GM12878 (cell line): Measurements from ENCODE around the gene FGR. TPM values are rescaled to one million over a fixed set of nuclear protein-coding genes. Genes with fewer than 3 reads are reported as not detected.

Experiments
- ATF7 ChIP-seq: fragments of 450-650 bp; IDR thresholded peaks from 2 replicates; pipeline ENCODE4 v1.6.1; 2016; ENCODE audit warnings: low read depth, mild to moderate bottlenecking
- BCLAF1 ChIP-seq: fragments of 450-650 bp; IDR thresholded peaks from 2 replicates; pipeline ENCODE4 v1.6.1; 2017; ENCODE audit warnings: antibody characterized with exemption, mild to moderate bottlenecking, moderate library complexity
- BHLHE40 ChIP-seq, 2 experiments: fragments of 450-650 bp in 1 of 2; IDR thresholded peaks; 2 replicates each; pipeline ENCODE4 v1.6.1; 2011 to 2017; ENCODE audit warnings: low read depth in 2 of 2, borderline replicate concordance in 1 of 2, improper control_type of control experiment in 1 of 2, low read length in 1 of 2, mild to moderate bottlenecking in 1 of 2
- CBFB ChIP-seq: IDR thresholded peaks from 2 replicates; pipeline ENCODE4 v1.6.1; 2016; ENCODE audit warnings: antibody characterized with exemption, low read depth
- EP300 ChIP-seq, 2 experiments: fragments of 150-350 bp in 1 of 2; IDR thresholded peaks; 2 replicates each; pipeline ENCODE4 v1.6.1; 2011 to 2012; ENCODE audit warnings: low read depth in 2 of 2, low read length in 2 of 2, borderline replicate concordance in 1 of 2, improper control_type of control experiment in 1 of 2, inconsistent platforms in 1 of 2; ENCODE audit not compliant: control insufficient read depth in 1 of 2
- HDAC2 ChIP-seq: fragments of 200-600 bp; sonication (generic); IDR thresholded peaks from 2 replicates; pipeline ENCODE4 v1.6.1; 2017
- KLF5 ChIP-seq: fragments of 450-650 bp; IDR thresholded peaks from 2 replicates; pipeline ENCODE4 v1.6.1; 2014; ENCODE audit warnings: mild to moderate bottlenecking; ENCODE audit not compliant: partially characterized antibody
- NFIC ChIP-seq: IDR thresholded peaks from 2 replicates; pipeline ENCODE4 v1.6.1; 2012; ENCODE audit warnings: low read depth, mild to moderate bottlenecking, inconsistent platforms, low read length, moderate library complexity
- NFXL1 ChIP-seq: fragments of 450-650 bp; IDR thresholded peaks from 2 replicates; pipeline ENCODE4 v1.6.1; 2017; ENCODE audit warnings: antibody characterized with exemption, mild to moderate bottlenecking, borderline replicate concordance
- PML ChIP-seq: IDR thresholded peaks from 2 replicates; pipeline ENCODE4 v1.6.1; 2012; ENCODE audit warnings: low read length, inconsistent platforms
- RUNX3 ChIP-seq: IDR thresholded peaks from 2 replicates; pipeline ENCODE4 v1.6.1; 2012; ENCODE audit warnings: low read length, inconsistent platforms
- TCF12 ChIP-seq: IDR thresholded peaks from 2 replicates; pipeline ENCODE4 v1.6.1; 2011; ENCODE audit warnings: low read depth, mild to moderate bottlenecking, low read length
- ZBTB40 ChIP-seq: fragments of 450-650 bp; IDR thresholded peaks from 2 replicates; pipeline ENCODE4 v1.6.1; 2016; ENCODE audit warnings: mild to moderate bottlenecking, moderate library complexity, borderline replicate concordance
- polyA plus RNA-seq, 11 experiments: library from polyadenylated mRNA; depleted of rRNA in 4 of 11; unstranded in 6 of 11; stranded (reverse) in 5 of 11; fragments of >200 nt; fragmentation: Nextera tagmentation in 4 of 11; fragmentation: Illumina TruSeq in 1 of 11; extraction: Ambion mirVana in 4 of 11; extraction: Trizol in 1 of 11; gene quantifications; 1 replicate in 1 of 11; 2 replicates in 10 of 11; pipeline versions ENCODE4 v1.2.1 to v1.2.3, GENCODE V29; 2011 to 2016; ENCODE audit warnings: inconsistent platforms in 2 of 11, missing spikeins in 2 of 11, low read depth in 1 of 11
- total RNA-seq, 4 experiments: library from RNA; depleted of rRNA in 3 of 4; stranded (reverse); fragments of >200 nt in 3 of 4; fragmentation: Illumina TruSeq in 1 of 4; extraction: Trizol in 1 of 4; gene quantifications; 2 replicates each; pipeline versions ENCODE4 v1.2.1 to v1.2.3, GENCODE V29; 2013 to 2021
- TF ChIP-seq, protein P1 (sequence below): fragments of 450-650 bp; formaldehyde crosslinking; IDR thresholded peaks from 2 replicates; pipeline ENCODE4 v1.4.0; 2022; ENCODE audit warnings: mild to moderate bottlenecking, moderate library complexity
- TF ChIP-seq, protein P2 (sequence below): fragments of 450-650 bp; formaldehyde crosslinking; IDR thresholded peaks from 2 replicates; pipeline ENCODE4 v1.4.0; 2020; ENCODE audit warnings: mild to moderate bottlenecking, moderate library complexity

Gene FGR
- total and polyA plus RNA-seq, 10 of the 15 experiments (the other 5 are each of a cell fraction or from before 2014, with no cell fraction given) = 10.9 to 193 (median 74.7) TPM

GRCh38 chr1:27662707-27663393, 27.9 kb upstream of the FGR start (continued):
- peak; percentile 55 for TF ChIP-seq ATF7
- TF ChIP-seq, protein P1, sequence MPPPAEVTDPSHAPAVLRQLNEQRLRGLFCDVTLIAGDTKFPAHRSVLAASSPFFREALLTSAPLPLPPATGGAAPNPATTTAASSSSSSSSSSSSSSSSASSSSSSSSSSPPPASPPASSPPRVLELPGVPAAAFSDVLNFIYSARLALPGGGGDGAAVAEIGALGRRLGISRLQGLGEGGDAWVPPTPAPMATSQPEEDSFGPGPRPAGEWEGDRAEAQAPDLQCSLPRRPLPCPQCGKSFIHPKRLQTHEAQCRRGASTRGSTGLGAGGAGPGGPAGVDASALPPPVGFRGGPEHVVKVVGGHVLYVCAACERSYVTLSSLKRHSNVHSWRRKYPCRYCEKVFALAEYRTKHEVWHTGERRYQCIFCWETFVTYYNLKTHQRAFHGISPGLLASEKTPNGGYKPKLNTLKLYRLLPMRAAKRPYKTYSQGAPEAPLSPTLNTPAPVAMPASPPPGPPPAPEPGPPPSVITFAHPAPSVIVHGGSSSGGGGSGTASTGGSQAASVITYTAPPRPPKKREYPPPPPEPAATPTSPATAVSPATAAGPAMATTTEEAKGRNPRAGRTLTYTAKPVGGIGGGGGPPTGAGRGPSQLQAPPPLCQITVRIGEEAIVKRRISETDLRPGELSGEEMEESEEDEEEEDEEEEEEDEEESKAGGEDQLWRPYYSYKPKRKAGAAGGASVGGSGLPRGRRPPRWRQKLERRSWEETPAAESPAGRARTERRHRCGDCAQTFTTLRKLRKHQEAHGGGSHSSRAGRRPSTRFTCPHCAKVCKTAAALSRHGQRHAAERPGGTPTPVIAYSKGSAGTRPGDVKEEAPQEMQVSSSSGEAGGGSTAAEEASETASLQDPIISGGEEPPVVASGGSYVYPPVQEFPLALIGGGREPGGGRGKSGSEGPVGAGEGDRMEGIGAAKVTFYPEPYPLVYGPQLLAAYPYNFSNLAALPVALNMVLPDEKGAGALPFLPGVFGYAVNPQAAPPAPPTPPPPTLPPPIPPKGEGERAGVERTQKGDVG = 0 out of 2 replicates have a peak, but pooled peaks have one; percentile 5
- TF ChIP-seq BHLHE40 (IDR thresholded peaks at IDR 0.05; ENCODE audit: borderline replicate concordance in 1 of 2, low read depth in 2 of 2, low read length in 1 of 2) = peak in 1 of 2 experiments; percentile 7; a peak in 1 of 4 replicates
- TF ChIP-seq EP300 (IDR thresholded peaks at IDR 0.05; ENCODE audit: borderline replicate concordance in 1 of 2, control insufficient read depth in 1 of 2, low read depth in 2 of 2, low read length in 2 of 2) = no peak
- TF ChIP-seq NFXL1 = no peak
- TF ChIP-seq BCLAF1 = no peak
- TF ChIP-seq, protein P2, sequence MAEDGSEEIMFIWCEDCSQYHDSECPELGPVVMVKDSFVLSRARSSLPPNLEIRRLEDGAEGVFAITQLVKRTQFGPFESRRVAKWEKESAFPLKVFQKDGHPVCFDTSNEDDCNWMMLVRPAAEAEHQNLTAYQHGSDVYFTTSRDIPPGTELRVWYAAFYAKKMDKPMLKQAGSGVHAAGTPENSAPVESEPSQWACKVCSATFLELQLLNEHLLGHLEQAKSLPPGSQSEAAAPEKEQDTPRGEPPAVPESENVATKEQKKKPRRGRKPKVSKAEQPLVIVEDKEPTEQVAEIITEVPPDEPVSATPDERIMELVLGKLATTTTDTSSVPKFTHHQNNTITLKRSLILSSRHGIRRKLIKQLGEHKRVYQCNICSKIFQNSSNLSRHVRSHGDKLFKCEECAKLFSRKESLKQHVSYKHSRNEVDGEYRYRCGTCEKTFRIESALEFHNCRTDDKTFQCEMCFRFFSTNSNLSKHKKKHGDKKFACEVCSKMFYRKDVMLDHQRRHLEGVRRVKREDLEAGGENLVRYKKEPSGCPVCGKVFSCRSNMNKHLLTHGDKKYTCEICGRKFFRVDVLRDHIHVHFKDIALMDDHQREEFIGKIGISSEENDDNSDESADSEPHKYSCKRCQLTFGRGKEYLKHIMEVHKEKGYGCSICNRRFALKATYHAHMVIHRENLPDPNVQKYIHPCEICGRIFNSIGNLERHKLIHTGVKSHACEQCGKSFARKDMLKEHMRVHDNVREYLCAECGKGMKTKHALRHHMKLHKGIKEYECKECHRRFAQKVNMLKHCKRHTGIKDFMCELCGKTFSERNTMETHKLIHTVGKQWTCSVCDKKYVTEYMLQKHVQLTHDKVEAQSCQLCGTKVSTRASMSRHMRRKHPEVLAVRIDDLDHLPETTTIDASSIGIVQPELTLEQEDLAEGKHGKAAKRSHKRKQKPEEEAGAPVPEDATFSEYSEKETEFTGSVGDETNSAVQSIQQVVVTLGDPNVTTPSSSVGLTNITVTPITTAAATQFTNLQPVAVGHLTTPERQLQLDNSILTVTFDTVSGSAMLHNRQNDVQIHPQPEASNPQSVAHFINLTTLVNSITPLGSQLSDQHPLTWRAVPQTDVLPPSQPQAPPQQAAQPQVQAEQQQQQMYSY (CRISPR knock-in tag) = no peak
- peak; percentile 48 for TF ChIP-seq KLF5
- TF ChIP-seq TCF12 = 0 out of 2 replicates have a peak, but pooled peaks have one; percentile 72
- TF ChIP-seq RUNX3 = no peak
- TF ChIP-seq ZBTB40 = peak; percentile 57; the same call in 1 of the 2 replicates
- TF ChIP-seq CBFB = peak; percentile 78
- TF ChIP-seq PML = no peak
- TF ChIP-seq NFIC = no peak
- no peak for TF ChIP-seq HDAC2
